Stomach (tissue), 9 donors: ENCODE results near the gene CCDC172. TPM values are rescaled to one million over a fixed set of nuclear protein-coding genes. Genes with fewer than 3 reads are reported as not detected.
"Not testable (repeated sequence)": the region's sequence is repeated elsewhere in the genome, so short reads cannot be mapped to it uniquely, and the experiment has no call there.

ENCODE experiments used
- DNase-seq, 2 donors: peaks; one replicate each; pipeline versions ENCODE4 v3.0.0 to v3.0.0-alpha.2; 2013 to 2019
- H3K27ac ChIP-seq, 5 donors: fragments of 200-600 bp in 4 of 5; sonication (generic) in 4 of 5; one replicate each; pipeline ENCODE4 v1.5.1; 2013 to 2019; ENCODE audit warnings: mild to moderate bottlenecking in 1 of 5, moderate library complexity in 1 of 5
- H3K27me3 ChIP-seq, 3 donors: fragments of 200-600 bp; sonication (generic); one replicate each; pipeline ENCODE4 v1.5.1; 2017 to 2019; ENCODE audit warnings: mixed run types in 1 of 3
- H3K36me3 ChIP-seq, 4 donors: fragments of 200-600 bp; sonication (generic); 1 replicate in 3 of 4; 2 replicates in 1 of 4; pipeline ENCODE4 v1.5.1; 2016 to 2019
- H3K4me1 ChIP-seq, 4 donors: fragments of 200-600 bp; sonication (generic); one replicate each; pipeline ENCODE4 v1.5.1; 2016 to 2019
- H3K4me3 ChIP-seq, 4 donors: fragments of 200-600 bp; sonication (generic) in 3 of 4; one replicate each; pipeline ENCODE4 v1.5.1; 2016 to 2019; ENCODE audit warnings: mild to moderate bottlenecking in 1 of 4
- H3K9me3 ChIP-seq, 4 donors: fragments of 200-600 bp; sonication (generic); one replicate each; pipeline ENCODE4 v1.5.1; 2016 to 2019
- EP300 ChIP-seq: sonication (generic); formaldehyde crosslinking; IDR thresholded peaks from one replicate; pipeline ENCODE4 v1.6.1; 2017; ENCODE audit warnings: antibody characterized with exemption
- POLR2A ChIP-seq, 4 donors: fragments of 450-650 bp; IDR thresholded peaks; one replicate each; pipeline ENCODE4 v1.6.1; 2016; ENCODE audit warnings: antibody characterized with exemption in 4 of 4, control low read depth in 2 of 4, mild to moderate bottlenecking in 1 of 4, moderate library complexity in 1 of 4
- POLR2AphosphoS5 ChIP-seq, 3 donors: sonication (generic); formaldehyde crosslinking; IDR thresholded peaks; one replicate each; pipeline ENCODE4 v1.6.1; 2016; ENCODE audit warnings: antibody characterized with exemption in 3 of 3
- WGBS, 5 donors: extraction: QIAGEN DNeasy Blood & Tissue Kit in 3 of 5; methylation state at CpG; one replicate each; pipeline versions ENCODE4 v1.1.5 to v1.1.7; 2013 to 2018; 5-methylcytosine and 5-hydroxymethylcytosine counted together
- intact Hi-C: fragments of 100-400 bp; cut with DNase I; formaldehyde crosslinking; loops from one replicate; pipeline ENCODE4 v1.15.1; 2023; ENCODE audit warnings: low total_unique reads
- polyA plus RNA-seq, 3 donors: library from polyadenylated mRNA; stranded (reverse); fragments of 200-250 nt; gene quantifications; one replicate each; pipeline ENCODE4 v1.2.3, GENCODE V29; 2013
- total RNA-seq, 5 donors: library from RNA; depleted of rRNA; stranded (reverse); fragments of >200 nt; gene quantifications; one replicate each; pipeline versions ENCODE4 v1.1.0 to v1.2.3, GENCODE V29; 2014 to 2016
- TF ChIP-seq, protein P1 (sequence below), 7 experiments: fragments of 450-650 bp in 4 of 7; fragments of 200-600 bp in 3 of 7; sonication (generic) in 3 of 7; IDR thresholded peaks; one replicate each; pipeline ENCODE4 v1.5.1; 2016 to 2019; ENCODE audit warnings: antibody characterized with exemption in 7 of 7, control low read depth in 2 of 7, mild to moderate bottlenecking in 1 of 7
- donor health status: healthy with polysubstance abuse.
- donor health status: Bipolar disorder and iron deficiency.
- donor health status: healthy.

The CCDC172 gene
- total and polyA plus RNA-seq, 8 donors: 0.50 TPM; not detected in 7

DNA sequence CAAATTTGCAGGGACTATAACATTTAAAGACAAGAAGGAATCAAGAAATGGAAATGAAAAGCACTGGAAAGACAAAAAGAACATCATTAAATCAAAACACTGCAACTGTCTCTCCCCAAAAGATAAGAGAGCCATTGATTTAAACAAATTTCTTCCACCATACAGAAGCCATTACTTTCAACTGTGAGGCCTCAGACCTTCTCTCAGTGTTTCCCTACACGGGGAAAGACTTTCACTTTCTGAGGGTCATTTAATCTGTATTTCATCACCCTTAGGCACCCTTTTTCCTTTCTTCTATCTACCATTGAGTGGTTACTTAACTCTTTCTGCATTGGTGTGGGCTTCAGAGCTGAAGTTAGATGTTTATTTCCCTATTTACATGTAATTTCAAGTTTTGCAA, 47.5 kb downstream of the CCDC172 start:
- 8 to 16% (median 12%) methylated on average over 1 of the region's 1 CpG for WGBS, 5 donors
- Histone ChIP-seq H3K36me3 (no peaks in the 10 kb centered on the region), H3K9me3 (no peaks in the 10 kb centered on the region), H3K4me1 (no peaks in the 10 kb centered on the region), H3K27me3 (no peaks in the 10 kb centered on the region), H3K4me3 (no peak overlapping the region), H3K27ac (no peak overlapping the region)
- intact Hi-C loops: no loop called here
- DNase-seq: no peak
- TF ChIP-seq, protein P1, sequence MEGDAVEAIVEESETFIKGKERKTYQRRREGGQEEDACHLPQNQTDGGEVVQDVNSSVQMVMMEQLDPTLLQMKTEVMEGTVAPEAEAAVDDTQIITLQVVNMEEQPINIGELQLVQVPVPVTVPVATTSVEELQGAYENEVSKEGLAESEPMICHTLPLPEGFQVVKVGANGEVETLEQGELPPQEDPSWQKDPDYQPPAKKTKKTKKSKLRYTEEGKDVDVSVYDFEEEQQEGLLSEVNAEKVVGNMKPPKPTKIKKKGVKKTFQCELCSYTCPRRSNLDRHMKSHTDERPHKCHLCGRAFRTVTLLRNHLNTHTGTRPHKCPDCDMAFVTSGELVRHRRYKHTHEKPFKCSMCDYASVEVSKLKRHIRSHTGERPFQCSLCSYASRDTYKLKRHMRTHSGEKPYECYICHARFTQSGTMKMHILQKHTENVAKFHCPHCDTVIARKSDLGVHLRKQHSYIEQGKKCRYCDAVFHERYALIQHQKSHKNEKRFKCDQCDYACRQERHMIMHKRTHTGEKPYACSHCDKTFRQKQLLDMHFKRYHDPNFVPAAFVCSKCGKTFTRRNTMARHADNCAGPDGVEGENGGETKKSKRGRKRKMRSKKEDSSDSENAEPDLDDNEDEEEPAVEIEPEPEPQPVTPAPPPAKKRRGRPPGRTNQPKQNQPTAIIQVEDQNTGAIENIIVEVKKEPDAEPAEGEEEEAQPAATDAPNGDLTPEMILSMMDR (IDR thresholded peaks at IDR 0.05): no peak
- no peak for TF ChIP-seq POLR2A (IDR thresholded peaks at IDR 0.05)
- no peak for TF ChIP-seq EP300
- TF ChIP-seq POLR2AphosphoS5 (IDR thresholded peaks at IDR 0.05): no peak

DNA sequence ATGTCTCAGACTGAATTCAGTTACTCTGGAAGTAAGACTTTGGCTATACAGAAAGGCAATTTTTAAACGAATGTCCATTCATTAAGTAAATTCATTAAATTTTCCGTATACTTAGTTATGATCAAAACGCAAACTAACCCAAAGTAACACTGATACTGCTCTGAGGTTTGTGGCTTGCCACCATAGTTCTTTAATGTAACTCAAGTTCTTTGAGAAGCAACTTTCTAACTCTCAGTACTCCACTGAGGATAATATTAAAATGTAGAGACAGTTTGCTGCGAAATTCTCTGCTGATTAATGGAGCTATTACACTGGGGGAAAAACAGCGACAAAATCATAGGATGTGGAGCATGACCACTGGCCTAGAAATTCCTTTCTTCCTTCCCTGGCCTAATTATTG, 58.0 kb downstream of the CCDC172 start:
- H3K4me3 ChIP-seq: no peak overlapping the region
- no peak overlapping the region for H3K27ac ChIP-seq
- WGBS, 5 donors: 68 to 80% (median 74%) methylated on average over 5 of the region's 5 CpGs
- intact Hi-C loops: loop anchor here (10.0 kb wide), 1 partner anchor 1027 kb away; no protein-coding TSS in a partner anchor
- no peaks in the 10 kb centered on the region for H3K27me3 ChIP-seq
- no peak for DNase-seq
- H3K9me3 ChIP-seq: no peaks in the 10 kb centered on the region
- TF ChIP-seq POLR2A (IDR thresholded peaks at IDR 0.05): no peak
- TF ChIP-seq EP300: no peak
- TF ChIP-seq, protein P1 (IDR thresholded peaks at IDR 0.05): no peak
- TF ChIP-seq POLR2AphosphoS5 (IDR thresholded peaks at IDR 0.05): no peak
- no peaks in the 10 kb centered on the region for H3K36me3 ChIP-seq
- H3K4me1 ChIP-seq: no peaks in the 10 kb centered on the region

DNA sequence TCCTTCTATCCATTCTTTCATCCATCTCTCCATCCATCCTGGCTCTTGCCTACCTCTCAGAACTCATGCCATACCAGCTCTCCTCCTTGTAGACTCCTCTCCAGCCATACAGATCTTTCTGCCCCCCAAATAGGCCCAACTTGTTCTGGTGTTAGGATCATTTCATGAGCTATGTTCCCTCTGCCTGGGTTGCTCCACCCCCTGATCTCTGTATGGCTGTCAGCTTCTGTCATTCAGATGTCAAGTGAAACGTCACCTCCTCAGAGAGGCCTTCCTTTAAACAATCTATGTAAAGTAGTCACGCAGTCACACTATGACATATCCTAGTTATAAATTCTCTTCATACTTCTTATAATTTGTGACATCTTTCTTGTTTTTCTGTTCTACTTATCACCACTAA, 61.1 kb downstream of the CCDC172 start:
- TF ChIP-seq, protein P1 (IDR thresholded peaks at IDR 0.05): no peak
- TF ChIP-seq POLR2AphosphoS5 (IDR thresholded peaks at IDR 0.05) (no peak), POLR2A (IDR thresholded peaks at IDR 0.05) (no peak), EP300 (no peak)
- intact Hi-C loops: loop anchor here (10.0 kb wide), 1 partner anchor 1031 kb away; no protein-coding TSS in a partner anchor
- Histone ChIP-seq H3K9me3 (no peaks in the 10 kb centered on the region), H3K4me1 (no peaks in the 10 kb centered on the region), H3K27ac (no peak overlapping the region), H3K4me3 (no peak overlapping the region), H3K36me3 (no peaks in the 10 kb centered on the region), H3K27me3 (no peaks in the 10 kb centered on the region)
- DNase-seq: no peak
- WGBS, 5 donors: 74 to 87% (median 77%) methylated on average over 2 of the region's 2 CpGs

DNA sequence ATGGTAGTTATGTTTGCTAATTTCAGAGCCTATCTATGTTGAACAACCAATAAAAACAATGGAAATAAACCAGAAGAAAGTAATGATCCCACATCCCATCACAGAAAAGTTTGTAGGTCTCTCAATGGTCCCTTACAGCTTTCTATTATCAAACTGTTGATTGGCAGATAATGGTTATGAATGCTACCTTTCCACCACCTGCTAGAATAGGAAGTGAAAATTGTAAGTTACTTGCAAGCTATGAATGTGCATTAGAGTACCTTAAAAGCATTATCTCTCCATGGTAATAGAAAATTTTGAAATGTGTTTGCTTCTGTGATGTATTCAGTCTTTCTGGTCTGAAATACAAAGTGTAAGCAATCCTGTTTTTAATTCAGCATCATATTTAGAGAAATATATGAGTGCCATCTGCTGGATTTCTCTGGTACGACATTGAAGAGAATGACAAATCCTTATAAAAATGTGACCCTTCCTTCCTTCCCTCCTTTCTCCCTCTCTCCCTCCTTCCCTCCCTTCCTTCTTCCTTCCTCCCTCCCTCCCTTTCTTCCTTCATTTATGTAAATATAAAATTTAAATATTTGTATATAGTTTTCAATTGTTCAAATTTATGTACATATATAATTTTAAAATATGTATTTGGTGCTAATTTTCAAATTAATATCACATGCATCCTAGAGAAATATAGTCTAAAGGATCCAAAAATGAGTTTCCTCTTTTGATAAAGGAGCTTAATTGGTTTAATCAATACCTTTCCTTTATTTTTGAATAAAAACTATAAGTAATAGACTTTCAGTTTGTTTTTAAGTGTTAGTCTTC, 62.0 kb downstream of the CCDC172 start:
- Histone ChIP-seq H3K36me3 (no peaks in the 10 kb centered on the region), H3K27ac (no peak overlapping the region), H3K4me3 (no peak overlapping the region), H3K4me1 (no peaks in the 10 kb centered on the region), H3K27me3 (no peaks in the 10 kb centered on the region), H3K9me3 (no peaks in the 10 kb centered on the region)
- WGBS, 5 donors: 0 to 3% (median 0%) methylated on average over 1 of the region's 1 CpG
- peak in 1 of 2 donors; percentile 66 for DNase-seq
- TF ChIP-seq, protein P1 (IDR thresholded peaks at IDR 0.05): peak in 3 of 7 experiments; percentile 25 to 39 (median 36)
- no peak for TF ChIP-seq EP300
- no peak for TF ChIP-seq POLR2AphosphoS5 (IDR thresholded peaks at IDR 0.05)
- no peak for TF ChIP-seq POLR2A (IDR thresholded peaks at IDR 0.05)
- intact Hi-C loops: loop anchor here (10.0 kb wide), 1 partner anchor 1031 kb away; no protein-coding TSS in a partner anchor

DNA sequence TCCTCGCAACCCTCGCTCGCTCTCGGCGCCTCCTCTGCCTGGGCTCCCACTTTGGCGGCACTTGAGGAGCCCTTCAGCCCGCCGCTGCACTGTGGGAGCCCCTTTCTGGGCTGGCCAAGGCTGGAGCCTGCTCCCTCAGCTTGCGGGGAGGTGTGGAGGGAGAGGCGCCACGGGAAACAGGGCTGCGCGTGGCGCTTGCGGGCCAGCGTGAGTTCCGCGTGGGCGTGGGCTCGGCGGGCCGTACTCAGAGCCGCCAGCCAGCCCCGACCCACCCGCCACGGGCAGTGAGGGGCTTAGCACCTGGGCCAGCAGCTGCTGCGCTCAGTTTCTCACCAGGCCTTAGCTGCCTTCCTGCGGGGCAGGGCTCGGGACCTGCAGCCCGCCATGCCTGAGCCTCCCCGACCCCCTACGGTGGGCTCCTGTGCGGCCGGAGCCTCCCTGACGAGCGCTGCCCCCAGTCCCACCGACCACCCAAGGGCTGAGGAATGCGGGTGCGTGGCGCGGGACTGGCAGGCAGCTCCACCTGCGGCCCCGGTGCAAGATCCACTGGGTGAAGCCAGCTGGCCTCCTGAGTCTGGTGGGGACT, 69.1 kb downstream of the CCDC172 start:
- DNase-seq, H3K4me1 ChIP-seq, H3K27ac ChIP-seq, intact Hi-C loops, H3K27me3 ChIP-seq, H3K9me3 ChIP-seq, H3K36me3 ChIP-seq, H3K4me3 ChIP-seq: not testable (repeated sequence)
- 90 to 95% (median 92%) methylated on average over 19 to 43 of the region's 43 CpGs for WGBS, 5 donors
